Trophoblast cell (in vitro differentiated cells and primary cell): Measurements from ENCODE around the gene FBXW5.
A peak's percentile ranks its signal among the peaks of the same experiment; 100 is the strongest.

ENCODE experiments used
- DNase-seq, 2 donors: peaks; one replicate each; pipeline ENCODE4 v3.0.0-alpha.2; 2016
- H2AFZ ChIP-seq: 2 replicates; pipeline ENCODE4 v1.6.1; 2013; ENCODE audit warnings: low read length, moderate library complexity, mild to moderate bottlenecking; ENCODE audit not compliant: insufficient read depth, poor library complexity
- H2AK5ac ChIP-seq: 2 replicates; pipeline ENCODE4 v1.6.1; 2013; ENCODE audit warnings: mild to moderate bottlenecking, low read length
- H2BK120ac ChIP-seq: 2 replicates; pipeline ENCODE4 v1.6.1; 2013; ENCODE audit warnings: low read length, mild to moderate bottlenecking, moderate library complexity; ENCODE audit not compliant: insufficient read depth, poor library complexity
- H2BK12ac ChIP-seq: 2 replicates; pipeline ENCODE4 v1.6.1; 2013; ENCODE audit warnings: mild to moderate bottlenecking, low read length, moderate library complexity
- H2BK5ac ChIP-seq: 2 replicates; pipeline ENCODE4 v1.6.1; 2013; ENCODE audit warnings: low read length, low read depth, moderate library complexity, mild to moderate bottlenecking; ENCODE audit not compliant: poor library complexity
- H3K14ac ChIP-seq: 2 replicates; pipeline ENCODE4 v1.6.1; 2013; ENCODE audit warnings: mild to moderate bottlenecking, low read length
- H3K18ac ChIP-seq: 2 replicates; pipeline ENCODE4 v1.6.1; 2013; ENCODE audit warnings: mild to moderate bottlenecking, low read length
- H3K23ac ChIP-seq: 2 replicates; pipeline ENCODE4 v1.6.1; 2013; ENCODE audit warnings: low read length
- H3K27ac ChIP-seq: 2 replicates; pipeline ENCODE4 v1.5.1; 2013; ENCODE audit warnings: low read depth, mild to moderate bottlenecking, inconsistent platforms, low read length, moderate library complexity
- H3K27me3 ChIP-seq: 2 replicates; pipeline ENCODE4 v1.6.1; 2013; ENCODE audit warnings: inconsistent platforms, mild to moderate bottlenecking, low read length, moderate library complexity; ENCODE audit not compliant: insufficient read depth
- H3K36me3 ChIP-seq, 2 experiments: 1 replicate in 1 of 2; 2 replicates in 1 of 2; pipeline ENCODE4 v1.6.1; 2013; ENCODE audit warnings: low read length in 2 of 2, mild to moderate bottlenecking in 2 of 2, moderate library complexity in 1 of 2; ENCODE audit not compliant: insufficient read depth in 2 of 2, control insufficient read depth in 1 of 2
- H3K4ac ChIP-seq: 2 replicates; pipeline ENCODE4 v1.6.1; 2013; ENCODE audit warnings: low read depth, mild to moderate bottlenecking, low read length, moderate library complexity
- H3K4me1 ChIP-seq, 2 experiments: 1 replicate in 1 of 2; 2 replicates in 1 of 2; pipeline ENCODE4 v1.6.1; 2013; ENCODE audit warnings: low read length in 2 of 2, mild to moderate bottlenecking in 2 of 2, moderate library complexity in 1 of 2; ENCODE audit not compliant: insufficient read depth in 2 of 2, control insufficient read depth in 1 of 2
- H3K4me2 ChIP-seq: 2 replicates; pipeline ENCODE4 v1.6.1; 2013; ENCODE audit warnings: inconsistent platforms, mild to moderate bottlenecking, low read length, moderate library complexity
- H3K4me3 ChIP-seq: 2 replicates; pipeline ENCODE4 v1.5.1; 2013; ENCODE audit warnings: mild to moderate bottlenecking, low read depth, low read length, inconsistent platforms
- H3K79me1 ChIP-seq: one replicate; pipeline ENCODE4 v1.6.1; 2013; ENCODE audit warnings: low read length
- H3K79me2 ChIP-seq: 2 replicates; pipeline ENCODE4 v1.6.1; 2013; ENCODE audit warnings: low read length, mild to moderate bottlenecking; ENCODE audit not compliant: control insufficient read depth, insufficient read depth, poor library complexity
- H3K9ac ChIP-seq: 2 replicates; pipeline ENCODE4 v1.6.1; 2013; ENCODE audit warnings: mild to moderate bottlenecking, low read length
- H3K9me3 ChIP-seq: 2 replicates; pipeline ENCODE4 v1.6.1; 2013; ENCODE audit warnings: low read depth, mild to moderate bottlenecking, control low read depth, inconsistent platforms, low read length; ENCODE audit not compliant: insufficient read depth
- H4K12ac ChIP-seq: 2 replicates; pipeline ENCODE4 v1.6.1; 2013; ENCODE audit warnings: low read depth, mild to moderate bottlenecking, low read length, moderate library complexity
- H4K8ac ChIP-seq: 2 replicates; pipeline ENCODE4 v1.6.1; 2013; ENCODE audit warnings: low read depth, mild to moderate bottlenecking, low read length, moderate library complexity
- H4K91ac ChIP-seq: one replicate; pipeline ENCODE4 v1.6.1; 2013; ENCODE audit warnings: low read depth, mild to moderate bottlenecking, low read length, moderate library complexity
- WGBS: extraction: QIAGEN DNeasy Blood & Tissue Kit; methylation state at CpG from one replicate; pipeline ENCODE4 v1.1.7; 2013; ENCODE audit warnings: missing lambda C conversion rate; ENCODE audit not compliant: insufficient read length, insufficient coverage; ENCODE audit errors: extremely low coverage; 5-methylcytosine and 5-hydroxymethylcytosine counted together

Gene FBXW5

DNA sequence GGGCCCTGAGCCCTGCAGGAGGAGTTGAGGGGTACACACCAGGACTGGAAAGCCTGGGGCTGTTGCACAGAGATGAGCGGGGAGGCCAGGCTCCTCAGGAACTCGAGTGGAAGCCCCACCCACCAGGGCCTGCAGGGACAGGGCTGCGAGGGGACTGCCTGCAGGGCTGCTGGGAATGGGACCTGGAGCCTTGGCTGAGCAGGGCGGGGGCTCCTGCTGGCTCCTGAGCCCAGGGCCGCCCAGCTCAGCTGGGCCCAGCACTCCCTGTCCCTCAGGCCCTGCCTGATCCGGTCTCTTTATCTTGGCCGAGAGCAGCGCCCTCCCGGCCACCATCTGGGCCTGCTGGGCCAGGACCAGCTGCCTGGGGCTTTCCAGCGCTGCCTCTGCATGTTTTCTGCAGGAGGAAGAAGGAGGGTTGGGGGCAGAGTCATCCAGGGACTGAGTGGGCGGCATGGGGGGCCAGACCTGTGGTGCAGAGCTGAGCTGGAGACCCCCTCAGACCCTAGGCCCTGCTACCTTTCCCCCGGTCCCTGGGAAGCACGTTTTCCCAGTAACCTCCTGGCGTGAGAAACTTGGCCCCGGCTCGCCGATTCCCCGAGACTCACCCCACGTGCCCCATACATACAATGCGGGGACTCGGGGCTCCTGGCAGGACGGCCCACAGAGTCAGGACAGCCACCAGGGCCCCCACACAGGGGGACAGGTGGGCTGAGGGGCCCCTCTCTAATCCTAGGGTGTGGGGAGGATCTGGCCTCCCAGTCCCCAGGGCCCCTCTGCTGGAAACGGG, 16.9 kb upstream of the FBXW5 start:
- no peak overlapping the region for H3K4ac ChIP-seq
- H3K36me3 ChIP-seq, result no peaks in the 10 kb centered on the region
- H3K27me3 ChIP-seq, result no peaks in the 10 kb centered on the region
- H3K9ac ChIP-seq, result no peak overlapping the region
- no CpG with 5 or more reads among the region's 23 CpGs for whole genome bisulfite sequencing
- peak overlapping the region; percentile 38 for H2BK5ac ChIP-seq
- no peak overlapping the region for H3K27ac ChIP-seq
- peak; percentile 41 to 45 for DNase-seq
- H3K14ac ChIP-seq, result peak overlapping the region; percentile 31
- H4K8ac ChIP-seq, result peak overlapping the region; percentile 17
- H4K91ac ChIP-seq, result peak overlapping the region; percentile 88
- H3K23ac ChIP-seq, result no peak overlapping the region
- peak overlapping the region; percentile 87 for H2BK120ac ChIP-seq
- H2AFZ ChIP-seq, result no peak overlapping the region
- H4K12ac ChIP-seq, result peak overlapping the region; percentile 45
- H3K4me1 ChIP-seq, result peaks cover 3% of the 10 kb centered on the region in 2 experiments
- peaks cover 12% of the 10 kb centered on the region for H3K79me1 ChIP-seq
- no peak overlapping the region for H3K4me2 ChIP-seq
- H3K79me2 ChIP-seq, result no peaks in the 10 kb centered on the region
- no peak overlapping the region for H3K18ac ChIP-seq
- no peak overlapping the region for H3K4me3 ChIP-seq
- no peak overlapping the region for H2BK12ac ChIP-seq
- H2AK5ac ChIP-seq, result no peak overlapping the region
- peaks cover 9% of the 10 kb centered on the region for H3K9me3 ChIP-seq

DNA sequence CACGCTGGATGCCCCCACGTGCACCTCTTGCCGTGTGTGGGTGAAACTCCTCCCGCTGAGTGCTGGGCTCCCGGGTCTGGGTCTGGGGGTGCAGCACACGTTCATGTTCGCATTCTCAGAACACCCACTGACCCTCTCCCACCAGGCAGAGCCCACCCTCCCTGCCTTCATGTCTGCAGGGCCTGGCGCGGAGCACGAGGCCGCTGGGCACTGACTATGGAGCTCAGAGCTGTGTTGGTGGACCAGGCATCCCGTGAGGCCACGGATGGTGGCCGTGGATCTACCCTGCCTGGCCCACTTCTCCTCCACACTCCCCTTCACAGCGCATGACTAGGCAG, 16.4 kb upstream of the FBXW5 start:
- peak overlapping the region; percentile 4 for H4K91ac ChIP-seq
- H2AK5ac ChIP-seq, result no peak overlapping the region
- no peak overlapping the region for H3K4me3 ChIP-seq
- H3K14ac ChIP-seq, result no peak overlapping the region
- H3K23ac ChIP-seq, result no peak overlapping the region
- no peak overlapping the region for H2BK120ac ChIP-seq
- H4K12ac ChIP-seq, result no peak overlapping the region
- H3K4me1 ChIP-seq, result peaks cover 3% of the 10 kb centered on the region in 2 experiments
- no peak overlapping the region for H3K4me2 ChIP-seq
- H3K9me3 ChIP-seq, result peaks cover 10% of the 10 kb centered on the region
- no peak overlapping the region for H3K4ac ChIP-seq
- H2BK5ac ChIP-seq, result no peak overlapping the region
- no peak overlapping the region for H3K18ac ChIP-seq
- no peaks in the 10 kb centered on the region for H3K27me3 ChIP-seq
- H2AFZ ChIP-seq, result no peak overlapping the region
- no peak overlapping the region for H3K9ac ChIP-seq
- no peaks in the 10 kb centered on the region for H3K36me3 ChIP-seq
- no peaks in the 10 kb centered on the region for H3K79me2 ChIP-seq
- no peak for DNase-seq
- H2BK12ac ChIP-seq, result no peak overlapping the region
- no CpG with 5 or more reads among the region's 15 CpGs for WGBS
- H3K27ac ChIP-seq, result no peak overlapping the region
- H3K79me1 ChIP-seq, result peaks cover 12% of the 10 kb centered on the region
- H4K8ac ChIP-seq, result no peak overlapping the region

DNA sequence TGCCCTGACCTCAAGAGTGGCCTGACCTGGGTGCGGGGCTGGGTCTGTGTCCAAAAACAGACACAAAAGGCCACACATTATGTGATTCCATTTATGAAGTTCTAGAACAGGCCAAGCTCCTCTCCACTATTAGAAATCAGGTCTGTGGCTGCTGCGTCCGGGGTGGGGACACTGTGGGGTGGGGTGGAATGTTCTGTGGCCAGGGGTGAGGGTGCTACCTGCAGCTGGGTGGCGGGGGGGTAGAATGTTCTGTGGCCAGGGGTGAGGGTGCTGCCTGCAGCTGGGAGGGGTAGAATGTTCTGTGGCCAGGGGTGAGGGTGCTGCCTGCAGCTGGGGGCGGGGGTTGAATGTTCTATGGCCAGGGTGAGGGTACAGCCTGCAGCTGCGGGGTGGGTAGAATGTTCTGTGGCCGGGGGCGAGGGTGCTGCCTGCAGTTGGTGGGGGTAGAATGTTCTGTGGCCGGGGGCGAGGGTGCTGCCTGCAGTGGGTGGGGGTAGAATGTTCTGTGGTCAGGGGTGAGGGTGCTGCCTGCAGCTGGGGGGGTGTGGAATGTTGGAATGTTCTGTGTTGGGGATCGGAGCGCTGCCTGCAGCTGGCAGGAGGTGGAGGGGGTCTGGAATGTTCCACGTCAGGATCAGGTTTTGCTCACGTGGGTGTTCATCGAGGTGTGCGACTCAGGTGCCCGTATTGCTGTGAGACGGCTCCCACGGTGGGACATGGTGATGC, 15.8 kb upstream of the FBXW5 start:
- Histone ChIP-seq H3K79me1 (peaks cover 12% of the 10 kb centered on the region), H3K27ac (no peak overlapping the region), H2AFZ (no peak overlapping the region), H3K4me1 (peaks cover 3% of the 10 kb centered on the region in 2 experiments), H3K27me3 (no peaks in the 10 kb centered on the region), H3K79me2 (no peaks in the 10 kb centered on the region), H3K23ac (no peak overlapping the region), H3K9me3 (peaks cover 10% of the 10 kb centered on the region), H4K8ac (no peak overlapping the region), H3K4ac (no peak overlapping the region), H4K91ac (peak overlapping the region; percentile 40), H3K18ac (no peak overlapping the region), H3K4me2 (no peak overlapping the region), H3K9ac (no peak overlapping the region), H2AK5ac (no peak overlapping the region), H2BK12ac (no peak overlapping the region), H3K4me3 (no peak overlapping the region), H3K36me3 (no peaks in the 10 kb centered on the region), H2BK5ac (no peak overlapping the region), H2BK120ac (no peak overlapping the region), H3K14ac (no peak overlapping the region), H4K12ac (no peak overlapping the region)
- WGBS, result no CpG with 5 or more reads among the region's 19 CpGs
- DNase-seq, result peak in 1 of 2 donors; percentile 17

DNA sequence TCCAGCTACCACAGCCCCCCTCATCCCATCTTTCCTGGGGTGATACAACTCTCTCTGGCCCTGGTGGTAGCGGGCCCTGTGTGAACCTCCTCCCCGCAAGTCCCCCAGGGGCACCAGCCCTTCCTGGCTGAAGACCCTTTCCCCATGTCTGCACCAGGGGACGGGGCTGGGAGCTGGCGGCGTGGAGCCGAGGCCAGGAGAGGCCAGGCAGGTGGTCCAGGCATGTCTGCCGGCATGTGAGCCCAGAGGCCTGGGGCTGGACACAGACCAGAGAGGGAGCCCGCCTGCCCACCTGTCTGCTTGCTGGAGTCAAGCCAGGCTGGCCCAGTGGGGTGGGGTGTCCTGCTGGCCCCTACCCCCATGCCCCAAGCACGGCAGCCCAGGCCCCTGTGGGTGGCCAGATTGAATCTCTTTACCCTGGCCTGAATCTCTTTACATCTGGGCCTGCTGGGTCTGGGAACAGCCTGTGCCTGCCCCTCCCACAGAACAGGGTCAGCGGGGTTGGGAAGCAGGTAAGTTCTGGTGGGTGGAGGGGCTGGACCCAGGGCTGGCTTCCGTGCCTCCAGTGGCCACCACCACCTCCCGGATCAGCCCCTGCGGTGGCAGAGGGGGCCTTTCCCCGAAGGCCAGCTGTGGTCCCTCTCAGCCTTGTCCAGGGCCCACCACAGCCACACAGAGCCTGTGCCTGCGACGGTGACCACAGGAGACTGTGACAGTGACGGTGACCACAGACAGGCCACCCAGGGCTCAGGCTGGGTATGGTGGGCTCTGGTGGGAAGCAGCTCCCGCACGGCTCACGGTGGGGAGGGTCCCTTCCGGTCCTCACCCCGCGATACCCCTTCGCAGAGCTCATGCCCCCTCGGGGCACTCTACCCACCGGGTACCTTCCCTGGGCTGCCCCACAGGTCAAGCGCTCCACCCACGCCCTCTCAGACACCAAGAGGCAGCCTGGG, 14.6 kb upstream of the FBXW5 start:
- Histone ChIP-seq H2AK5ac (no peak overlapping the region), H2BK5ac (no peak overlapping the region), H3K18ac (no peak overlapping the region), H2BK12ac (no peak overlapping the region), H3K4me3 (no peak overlapping the region), H3K23ac (no peak overlapping the region), H3K27me3 (no peaks in the 10 kb centered on the region), H4K12ac (no peak overlapping the region), H3K14ac (no peak overlapping the region), H2BK120ac (no peak overlapping the region), H3K9ac (no peak overlapping the region), H4K8ac (no peak overlapping the region), H3K9me3 (peaks cover 12% of the 10 kb centered on the region), H4K91ac (peak overlapping the region; percentile 40), H3K4ac (no peak overlapping the region), H3K79me1 (peaks cover 12% of the 10 kb centered on the region), H2AFZ (no peak overlapping the region), H3K4me2 (no peak overlapping the region), H3K36me3 (no peaks in the 10 kb centered on the region), H3K79me2 (no peaks in the 10 kb centered on the region), H3K4me1 (peaks cover 3% of the 10 kb centered on the region in 2 experiments), H3K27ac (no peak overlapping the region)
- no peak for DNase-seq
- no CpG with 5 or more reads among the region's 28 CpGs for WGBS
